IMR-90 (cell line): ENCODE measurements around the gene PELO. TPM values are rescaled to one million over a fixed set of nuclear protein-coding genes. Genes with fewer than 3 reads are reported as not detected.

Source experiments
- ATAC-seq: fragments of 200-7000 bp; cut with Tn5 transposase; 2 replicates; pipeline ENCODE4 v1.9.1; 2020; ENCODE audit warnings: low read depth, mild to moderate bottlenecking, moderate library complexity
- BruUV-seq: library from RNA; stranded (reverse); fragments of 400-500 nt; replicated peaks from 2 replicates; lab custom pipeline; 2021; lab: Mats Ljungman, UMichigan
- CTCF ChIA-PET: fragments of 300-600 bp; formaldehyde crosslinking; extraction: SDS; loops from one replicate; lab custom pipeline; 2021; ENCODE audit warnings: antibody characterized with exemption; lab: Yijun Ruan, JAX
- POLR2A ChIA-PET: fragments of 300-600 bp; sonication (Branson Sonifier 250); formaldehyde crosslinking; loops from one replicate; lab custom pipeline; 2022; ENCODE audit warnings: antibody characterized with exemption; ENCODE audit not compliant: unreplicated experiment; lab: Charles Lee
- DNase-seq: peaks from one replicate; pipeline ENCODE4 v3.0.0; 2013
- H2AFZ ChIP-seq: replicated peaks from 2 replicates; pipeline ENCODE3; 2013; ENCODE audit warnings: low read length, mild to moderate bottlenecking; ENCODE audit not compliant: poor library complexity
- H2AK5ac ChIP-seq: 2 replicates; pipeline ENCODE4 v1.6.1; 2013; ENCODE audit warnings: low read depth, low read length, inconsistent platforms
- H2AK9ac ChIP-seq: replicated peaks from 2 replicates; pipeline ENCODE3; 2013; ENCODE audit warnings: mild to moderate bottlenecking, low read depth, low read length, moderate library complexity; ENCODE audit not compliant: poor library complexity
- H2BK120ac ChIP-seq: 2 replicates; pipeline ENCODE4 v1.6.1; 2013; ENCODE audit warnings: low read depth, low read length, inconsistent platforms
- H2BK15ac ChIP-seq: 3 replicates; pipeline ENCODE4 v1.6.1; 2013; ENCODE audit warnings: low read depth, low read length, inconsistent platforms
- H2BK20ac ChIP-seq: 2 replicates; pipeline ENCODE4 v1.6.1; 2013; ENCODE audit warnings: low read depth, mild to moderate bottlenecking, inconsistent platforms, low read length, moderate library complexity
- H2BK5ac ChIP-seq: 2 replicates; pipeline ENCODE4 v1.6.1; 2013; ENCODE audit warnings: mild to moderate bottlenecking, low read depth, low read length, inconsistent platforms; ENCODE audit not compliant: poor library complexity, severe bottlenecking
- H3K14ac ChIP-seq: replicated peaks from 2 replicates; pipeline ENCODE4 v1.6.1; 2013; ENCODE audit warnings: low read depth, low read length, inconsistent platforms
- H3K18ac ChIP-seq: 2 replicates; pipeline ENCODE4 v1.6.1; 2013; ENCODE audit warnings: low read depth, low read length, control low read depth
- H3K23ac ChIP-seq: 2 replicates; pipeline ENCODE4 v1.6.1; 2013; ENCODE audit warnings: low read depth, low read length, inconsistent platforms
- H3K27ac ChIP-seq: 2 replicates; pipeline ENCODE4 v1.5.1; 2013; ENCODE audit warnings: mild to moderate bottlenecking, control low read depth, low read length; ENCODE audit not compliant: insufficient read depth
- H3K27me3 ChIP-seq: 2 replicates; pipeline ENCODE4 v1.6.1; 2013; ENCODE audit warnings: low read length; ENCODE audit not compliant: control insufficient read depth, insufficient read depth
- H3K36me3 ChIP-seq: 2 replicates; pipeline ENCODE4 v1.6.1; 2013; ENCODE audit warnings: low read length, mixed read lengths; ENCODE audit not compliant: control insufficient read depth, insufficient read depth
- H3K4ac ChIP-seq: 2 replicates; pipeline ENCODE4 v1.6.1; 2013; ENCODE audit warnings: low read depth, low read length, inconsistent platforms
- H3K4me1 ChIP-seq: 2 replicates; pipeline ENCODE4 v1.6.1; 2013; ENCODE audit warnings: low read length, mixed read lengths; ENCODE audit not compliant: control insufficient read depth, insufficient read depth
- H3K4me2 ChIP-seq: 2 replicates; pipeline ENCODE4 v1.6.1; 2013; ENCODE audit warnings: low read depth, mild to moderate bottlenecking, control low read depth, low read length, moderate library complexity
- H3K4me3 ChIP-seq: 2 replicates; pipeline ENCODE4 v1.5.1; 2013; ENCODE audit warnings: low read depth, mild to moderate bottlenecking, control low read depth, low read length, moderate library complexity; ENCODE audit not compliant: insufficient read depth
- H3K56ac ChIP-seq: 2 replicates; pipeline ENCODE4 v1.6.1; 2013; ENCODE audit warnings: low read length, inconsistent platforms; ENCODE audit not compliant: insufficient read depth; ENCODE audit errors: extremely low read depth
- H3K79me1 ChIP-seq, 2 experiments: 2 replicates each; pipeline ENCODE4 v1.6.1; 2013; ENCODE audit warnings: low read length in 2 of 2, inconsistent platforms in 1 of 2, low read depth in 1 of 2
- H3K9ac ChIP-seq: 2 replicates; pipeline ENCODE4 v1.6.1; 2013; ENCODE audit warnings: low read depth, low read length, control low read depth
- H3K9me1 ChIP-seq: 2 replicates; pipeline ENCODE4 v1.6.1; 2013; ENCODE audit warnings: low read length, inconsistent platforms; ENCODE audit not compliant: insufficient read depth
- H3K9me3 ChIP-seq: 2 replicates; pipeline ENCODE4 v1.6.1; 2013; ENCODE audit warnings: low read length; ENCODE audit not compliant: control insufficient read depth, insufficient read depth
- H4K20me1 ChIP-seq: 2 replicates; pipeline ENCODE4 v1.6.1; 2013; ENCODE audit warnings: low read length, inconsistent platforms; ENCODE audit not compliant: insufficient read depth
- H4K5ac ChIP-seq: 2 replicates; pipeline ENCODE4 v1.6.1; 2013; ENCODE audit warnings: mild to moderate bottlenecking, low read depth, low read length, control low read depth
- H4K8ac ChIP-seq, 2 experiments: 2 replicates each; pipeline ENCODE4 v1.6.1; 2013; ENCODE audit warnings: low read depth in 2 of 2, low read length in 2 of 2, control low read depth in 1 of 2, inconsistent platforms in 1 of 2
- H4K91ac ChIP-seq: 2 replicates; pipeline ENCODE4 v1.6.1; 2013; ENCODE audit warnings: low read depth, low read length, inconsistent platforms; ENCODE audit not compliant: insufficient read depth
- CHD1 ChIP-seq: IDR thresholded peaks from 2 replicates; pipeline ENCODE4 v1.6.1; 2012; ENCODE audit warnings: low read depth, low read length, improper control_type of control experiment
- CTCF ChIP-seq: conservative IDR thresholded peaks from 2 replicates; pipeline ENCODE4 v1.5.1; 2012; ENCODE audit warnings: mild to moderate bottlenecking, low read depth, low read length, improper control_type of control experiment
- MAZ ChIP-seq: IDR thresholded peaks from 2 replicates; pipeline ENCODE4 v1.6.1; 2012; ENCODE audit warnings: low read depth, mild to moderate bottlenecking, low read length, improper control_type of control experiment, moderate library complexity, borderline replicate concordance
- NFE2L2 ChIP-seq: fragments of 150-350 bp; IDR thresholded peaks from 2 replicates; pipeline ENCODE4 v1.6.1; 2016; ENCODE audit warnings: low read depth, mild to moderate bottlenecking, low read length
- RFX5 ChIP-seq: IDR thresholded peaks from 2 replicates; pipeline ENCODE4 v1.8.0; 2012; ENCODE audit warnings: low read depth, mild to moderate bottlenecking, low read length, moderate library complexity
- SMC3 ChIP-seq: fragments of 150-350 bp; IDR thresholded peaks from 2 replicates; pipeline ENCODE4 v1.6.1; 2016; ENCODE audit warnings: low read depth, mild to moderate bottlenecking, antibody characterized with exemption, low read length, moderate library complexity
- USF2 ChIP-seq: fragments of 150-350 bp; IDR thresholded peaks from 2 replicates; pipeline ENCODE4 v1.6.1; 2017; ENCODE audit warnings: mild to moderate bottlenecking, antibody characterized with exemption, low read length, low read depth
- WGBS, 2 experiments: methylation state at CpG; one replicate each; pipeline versions ENCODE4 v1.1.5 to v1.1.7; 2013; ENCODE audit warnings: missing lambda C conversion rate in 2 of 2; ENCODE audit not compliant: insufficient read length in 1 of 2; ENCODE audit errors: extremely low coverage in 2 of 2; 5-methylcytosine and 5-hydroxymethylcytosine counted together
- dilution Hi-C: fragments of 300-500 bp; cut with HindIII; formaldehyde crosslinking; loops from one replicate; pipeline ENCODE4 v1.14.3; 2018; ENCODE audit warnings: low sequenced_read_pairs; ENCODE audit not compliant: unreplicated experiment
- in situ Hi-C: fragments of 300-500 bp; cut with MboI; formaldehyde crosslinking; loops from 3 replicates; pipeline ENCODE4 v1.14.3; 2019; ENCODE audit warnings: low sequenced_read_pairs, inconsistent platforms, mixed read lengths
- intact Hi-C: fragments of 100-400 bp; cut with micrococcal nuclease; formaldehyde crosslinking; loops from 2 replicates; pipeline ENCODE4 v1.10.0; 2022
- polyA plus RNA-seq, 3 experiments: library from polyadenylated mRNA; depleted of rRNA; stranded (reverse); fragments of >200 nt; gene quantifications; 2 replicates each; pipeline ENCODE4 v1.2.3, GENCODE V29; 2012; ENCODE audit warnings: low replicate concordance in 1 of 3
- total RNA-seq: library from RNA; depleted of rRNA; stranded (reverse); fragments of >200 nt; gene quantifications from 2 replicates; pipeline ENCODE4 v1.2.3, GENCODE V29; 2012

The PELO gene
- total and polyA plus RNA-seq, 2 of the 4 experiments (the other 2 are of a cell fraction): 42.4 to 48.9 TPM

DNA sequence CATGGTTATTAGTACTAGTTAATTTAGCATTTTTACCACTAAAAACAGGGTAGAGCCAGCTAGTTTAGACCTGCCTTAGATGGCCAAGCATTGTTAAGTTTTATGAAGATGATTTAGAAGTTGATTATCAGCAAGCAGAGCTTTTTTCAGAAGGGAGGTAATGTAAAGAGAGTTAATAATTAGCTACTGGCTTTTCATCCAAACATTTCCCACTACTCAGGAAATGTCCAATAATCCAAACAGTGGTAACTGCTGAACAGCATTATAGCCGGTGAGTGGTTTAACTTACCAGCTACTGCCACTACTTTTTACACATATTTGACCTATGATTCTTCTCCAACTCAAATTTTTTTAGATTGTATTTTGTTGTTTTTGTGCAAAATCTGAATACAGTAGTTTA is 1.7 kb downstream of the PELO start:
- peak overlapping the region; percentile 72 for H2BK5ac ChIP-seq
- H3K27me3 ChIP-seq: no peaks in the 10 kb centered on the region
- H2BK120ac ChIP-seq: no peak overlapping the region
- peaks cover 1% of the 10 kb centered on the region; the same call in 1 of the 2 replicates for H3K36me3 ChIP-seq
- peaks cover 0 to 29% of the 10 kb centered on the region in 2 experiments; a peak in 2 of 4 replicates for H3K79me1 ChIP-seq
- H3K18ac ChIP-seq: peak overlapping the region; percentile 66
- H3K27ac ChIP-seq: peak overlapping the region; percentile 56; the same call in 1 of the 2 replicates
- peak overlapping the region; percentile 7; the same call in 1 of the 2 replicates for H4K5ac ChIP-seq
- no peak overlapping the region for H4K8ac ChIP-seq
- in situ Hi-C loops (no loop called here), dilution Hi-C loops (no loop called here), intact Hi-C loops (loop anchor here (2.0 to 5.0 kb wide), 3 partner anchors 42 to 125 kb away; no protein-coding TSS in a partner anchor)
- TF ChIP-seq SMC3 (no peak), MAZ (no peak), USF2 (no peak), CHD1 (no peak), RFX5 (no peak), NFE2L2 (no peak), CTCF (no peak)
- peak overlapping the region; percentile 40; the same call in 1 of the 2 replicates for H3K56ac ChIP-seq
- H3K9ac ChIP-seq: peak overlapping the region; percentile 97
- peaks cover 10% of the 10 kb centered on the region for H3K4me1 ChIP-seq
- no peak overlapping the region for H2AFZ ChIP-seq
- no peak overlapping the region for H2BK15ac ChIP-seq
- no peak for ATAC-seq
- no peak overlapping the region for H2BK20ac ChIP-seq
- H4K91ac ChIP-seq: no peak overlapping the region
- peak overlapping the region; percentile 4; the same call in 1 of the 2 replicates for H3K4ac ChIP-seq
- H4K20me1 ChIP-seq: peaks cover 5% of the 10 kb centered on the region; the same call in 1 of the 2 replicates
- no peak overlapping the region for H2AK5ac ChIP-seq
- H2AK9ac ChIP-seq: no peak overlapping the region
- peak overlapping the region; percentile 53; the same call in 1 of the 2 replicates for H3K14ac ChIP-seq
- ChIA-PET CTCF (interaction anchor here (0.9 to 1.1 kb wide), 5 partner anchors 10 to 98 kb away, joined by 3 read pairs; no protein-coding TSS in a partner anchor), POLR2A (interaction anchor here (1.1 to 1.3 kb wide), 2 partner anchors 10 to 67 kb away, joined by 5 to 6 read pairs; no protein-coding TSS in a partner anchor)
- peak overlapping the region; percentile 4; the same call in 1 of the 2 replicates for H3K23ac ChIP-seq
- peak overlapping the region; percentile 92 for H3K4me2 ChIP-seq
- H3K4me3 ChIP-seq: peak overlapping the region; percentile 61
- WGBS, 2 experiments: no CpG with 5 or more reads among the region's 1 CpG
- BruUV-seq: no TSS peak
- DNase-seq: no peak
- H3K9me1 ChIP-seq: peaks cover 3% of the 10 kb centered on the region
- no peaks in the 10 kb centered on the region for H3K9me3 ChIP-seq
